ENCODE measurements around the gene MAN2A1. TPM values are rescaled to one million over a fixed set of nuclear protein-coding genes. Genes with fewer than 3 reads are reported as not detected.
A peak's percentile ranks its signal among the peaks of the same experiment; 100 is the strongest.

The MAN2A1 gene
- total and polyA plus RNA-seq, 2 donors (not counting 1 experiment from before 2014, with no cell fraction given), result 51.6 to 70.5 TPM

DNA sequence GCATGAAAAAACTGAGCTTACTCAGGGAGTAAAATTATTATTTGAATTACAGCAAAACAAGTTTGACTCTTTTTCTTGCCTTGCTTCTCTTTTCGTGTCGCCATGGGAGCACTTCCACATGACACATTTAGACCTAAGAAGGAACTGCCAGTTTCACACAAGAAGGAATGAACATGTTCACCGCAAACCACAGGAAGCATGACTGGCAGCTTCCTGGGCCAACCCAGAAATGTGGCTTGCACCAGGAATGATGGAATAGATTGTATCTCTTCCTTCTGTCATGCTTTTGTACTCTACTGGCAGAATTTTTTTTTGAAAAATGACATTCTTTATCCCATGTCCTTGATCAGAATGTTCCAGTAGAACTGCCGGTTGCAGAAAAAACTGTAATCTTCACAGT lies 32.9 kb upstream of the MAN2A1 start:
- no peak overlapping the region for H3K4me3 ChIP-seq (replicated peaks in 1 of 4; ENCODE audit: control extremely low read depth in 1 of 4, insufficient read depth in 1 of 4, low read depth in 3 of 4, low read length in 4 of 4)
- no peaks in the 10 kb centered on the region for H3K4me1 ChIP-seq (ENCODE audit: control insufficient read depth, extremely low read depth, insufficient read depth, low read length)
- H3K27ac ChIP-seq (ENCODE audit: insufficient read depth, low read length), result no peak overlapping the region
- H3K4me2 ChIP-seq (ENCODE audit: extremely low read depth, insufficient read depth, low read length), result no peak overlapping the region
- H2AFZ ChIP-seq (ENCODE audit: low read length), result no peak overlapping the region
- peak; percentile 50 to 96 for DNase-seq (ENCODE audit: low read depth in 2 of 2)
- H3K36me3 ChIP-seq (ENCODE audit: control insufficient read depth, insufficient read depth, low read length), result no peaks in the 10 kb centered on the region
- no peaks in the 10 kb centered on the region for H4K20me1 ChIP-seq (ENCODE audit: control insufficient read depth, extremely low read depth, insufficient read depth, low read length)
- no peaks in the 10 kb centered on the region for H3K27me3 ChIP-seq (ENCODE audit: control insufficient read depth, insufficient read depth, low read length)
- H3K79me2 ChIP-seq (ENCODE audit: control insufficient read depth, insufficient read depth, low read length), result no peaks in the 10 kb centered on the region
- no peaks in the 10 kb centered on the region for H3K9me3 ChIP-seq (ENCODE audit: control insufficient read depth, insufficient read depth, low read depth, low read length)
- no peak for TF ChIP-seq EZH2 (IDR thresholded peaks at IDR 0.05; ENCODE audit: low read length, missing control alignments)
- TF ChIP-seq, protein P1, sequence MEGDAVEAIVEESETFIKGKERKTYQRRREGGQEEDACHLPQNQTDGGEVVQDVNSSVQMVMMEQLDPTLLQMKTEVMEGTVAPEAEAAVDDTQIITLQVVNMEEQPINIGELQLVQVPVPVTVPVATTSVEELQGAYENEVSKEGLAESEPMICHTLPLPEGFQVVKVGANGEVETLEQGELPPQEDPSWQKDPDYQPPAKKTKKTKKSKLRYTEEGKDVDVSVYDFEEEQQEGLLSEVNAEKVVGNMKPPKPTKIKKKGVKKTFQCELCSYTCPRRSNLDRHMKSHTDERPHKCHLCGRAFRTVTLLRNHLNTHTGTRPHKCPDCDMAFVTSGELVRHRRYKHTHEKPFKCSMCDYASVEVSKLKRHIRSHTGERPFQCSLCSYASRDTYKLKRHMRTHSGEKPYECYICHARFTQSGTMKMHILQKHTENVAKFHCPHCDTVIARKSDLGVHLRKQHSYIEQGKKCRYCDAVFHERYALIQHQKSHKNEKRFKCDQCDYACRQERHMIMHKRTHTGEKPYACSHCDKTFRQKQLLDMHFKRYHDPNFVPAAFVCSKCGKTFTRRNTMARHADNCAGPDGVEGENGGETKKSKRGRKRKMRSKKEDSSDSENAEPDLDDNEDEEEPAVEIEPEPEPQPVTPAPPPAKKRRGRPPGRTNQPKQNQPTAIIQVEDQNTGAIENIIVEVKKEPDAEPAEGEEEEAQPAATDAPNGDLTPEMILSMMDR (conservative IDR thresholded peaks at IDR 0.05 in 1 of 2, IDR thresholded peaks at IDR 0.05 in 1 of 2; ENCODE audit: low read depth in 1 of 2, low read length in 2 of 2), result no peak
- H3K9ac ChIP-seq (ENCODE audit: insufficient read depth, low read length), result no peak overlapping the region

DNA sequence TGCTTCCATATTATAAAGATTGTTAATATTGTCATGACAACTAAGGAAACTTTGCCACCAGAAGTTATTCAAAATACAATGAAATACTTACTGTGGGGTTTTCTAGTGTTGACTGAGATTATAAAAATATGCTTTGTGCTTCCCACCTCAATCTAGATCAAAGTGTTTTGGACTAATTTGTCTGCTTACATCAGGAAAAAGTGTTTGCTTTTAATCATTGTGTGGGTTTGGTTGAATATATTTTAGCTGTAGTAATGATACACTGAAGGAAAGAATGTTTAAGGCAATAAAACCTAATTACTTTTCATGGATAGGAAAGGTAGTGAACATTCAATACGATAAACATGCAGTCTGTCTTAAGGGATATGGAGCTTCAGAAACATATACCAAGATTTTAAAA lies 29.8 kb upstream of the MAN2A1 start:
- Histone ChIP-seq H3K4me1 (ENCODE audit: control insufficient read depth, extremely low read depth, insufficient read depth, low read length) (no peaks in the 10 kb centered on the region), H3K9me3 (ENCODE audit: control insufficient read depth, insufficient read depth, low read depth, low read length) (no peaks in the 10 kb centered on the region), H3K27me3 (ENCODE audit: control insufficient read depth, insufficient read depth, low read length) (no peaks in the 10 kb centered on the region), H3K4me2 (ENCODE audit: extremely low read depth, insufficient read depth, low read length) (no peak overlapping the region), H2AFZ (ENCODE audit: low read length) (no peak overlapping the region), H3K27ac (ENCODE audit: insufficient read depth, low read length) (no peak overlapping the region), H3K79me2 (ENCODE audit: control insufficient read depth, insufficient read depth, low read length) (no peaks in the 10 kb centered on the region), H4K20me1 (ENCODE audit: control insufficient read depth, extremely low read depth, insufficient read depth, low read length) (no peaks in the 10 kb centered on the region), H3K9ac (ENCODE audit: insufficient read depth, low read length) (no peak overlapping the region), H3K36me3 (ENCODE audit: control insufficient read depth, insufficient read depth, low read length) (no peaks in the 10 kb centered on the region), H3K4me3 (replicated peaks in 1 of 4; ENCODE audit: control extremely low read depth in 1 of 4, insufficient read depth in 1 of 4, low read depth in 3 of 4, low read length in 4 of 4) (no peak overlapping the region)
- DNase-seq (ENCODE audit: low read depth in 2 of 2), result no peak
- TF ChIP-seq, protein P1 (conservative IDR thresholded peaks at IDR 0.05 in 1 of 2, IDR thresholded peaks at IDR 0.05 in 1 of 2; ENCODE audit: low read depth in 1 of 2, low read length in 2 of 2), result no peak
- TF ChIP-seq EZH2 (IDR thresholded peaks at IDR 0.05; ENCODE audit: low read length, missing control alignments), result no peak

DNA sequence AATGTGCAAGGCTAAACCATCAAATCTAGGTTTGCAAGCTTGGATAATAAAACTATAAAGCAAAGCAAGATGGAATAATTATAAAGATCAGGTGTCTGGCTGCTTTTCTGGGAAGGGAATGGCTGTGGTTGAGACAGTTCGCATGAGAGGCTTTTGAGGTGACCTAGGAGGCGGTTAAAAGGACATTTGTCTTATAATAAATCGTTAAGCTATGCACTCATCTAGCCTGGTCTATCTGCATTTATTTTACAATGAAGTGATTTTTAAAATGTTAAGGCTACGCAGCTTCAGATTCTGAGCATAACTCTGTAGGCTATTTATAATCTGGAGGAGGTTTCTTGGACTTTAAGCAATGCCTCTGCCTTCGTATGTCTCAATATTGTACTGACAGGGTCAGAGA lies 29.4 kb upstream of the MAN2A1 start:
- Histone ChIP-seq H3K27me3 (ENCODE audit: control insufficient read depth, insufficient read depth, low read length) (no peaks in the 10 kb centered on the region), H4K20me1 (ENCODE audit: control insufficient read depth, extremely low read depth, insufficient read depth, low read length) (no peaks in the 10 kb centered on the region), H3K27ac (ENCODE audit: insufficient read depth, low read length) (no peak overlapping the region), H3K4me3 (replicated peaks in 1 of 4; ENCODE audit: control extremely low read depth in 1 of 4, insufficient read depth in 1 of 4, low read depth in 3 of 4, low read length in 4 of 4) (no peak overlapping the region), H3K4me2 (ENCODE audit: extremely low read depth, insufficient read depth, low read length) (no peak overlapping the region), H3K9ac (ENCODE audit: insufficient read depth, low read length) (no peak overlapping the region), H3K36me3 (ENCODE audit: control insufficient read depth, insufficient read depth, low read length) (no peaks in the 10 kb centered on the region), H3K9me3 (ENCODE audit: control insufficient read depth, insufficient read depth, low read depth, low read length) (no peaks in the 10 kb centered on the region), H2AFZ (ENCODE audit: low read length) (no peak overlapping the region), H3K79me2 (ENCODE audit: control insufficient read depth, insufficient read depth, low read length) (no peaks in the 10 kb centered on the region), H3K4me1 (ENCODE audit: control insufficient read depth, extremely low read depth, insufficient read depth, low read length) (no peaks in the 10 kb centered on the region)
- TF ChIP-seq, protein P1 (conservative IDR thresholded peaks at IDR 0.05 in 1 of 2, IDR thresholded peaks at IDR 0.05 in 1 of 2; ENCODE audit: low read depth in 1 of 2, low read length in 2 of 2), result no peak
- no peak for TF ChIP-seq EZH2 (IDR thresholded peaks at IDR 0.05; ENCODE audit: low read length, missing control alignments)
- DNase-seq (ENCODE audit: low read depth in 2 of 2), result no peak

Data from fibroblast of lung (primary cell).